Upper lobe of left lung (tissue), 4 donors: ENCODE data around the gene CSNK1G1.
"Not testable (repeated sequence)": the region's sequence is repeated elsewhere in the genome, so short reads cannot be mapped to it uniquely, and the experiment has no call there.

Experiments
- EP300 ChIP-seq, 4 donors: sonication (generic); formaldehyde crosslinking; IDR thresholded peaks; one replicate each; pipeline ENCODE4 v1.5.1; 2017; ENCODE audit warnings: antibody characterized with exemption in 4 of 4, control low read depth in 2 of 4
- POLR2A ChIP-seq, 4 donors: fragments of 450-650 bp; IDR thresholded peaks; one replicate each; pipeline ENCODE4 v1.5.1; 2016 to 2017; ENCODE audit warnings: antibody characterized with exemption in 4 of 4, mild to moderate bottlenecking in 2 of 4

GRCh38 chr15:64265188-64265587 is 90.8 kb downstream of the CSNK1G1 start:
- TF ChIP-seq EP300, POLR2A (IDR thresholded peaks at IDR 0.05): not testable (repeated sequence)
